HCT116 (cell line): ENCODE results near the gene ADGRE2. TPM values are rescaled to one million over a fixed set of nuclear protein-coding genes. Genes with fewer than 3 reads are reported as not detected.

ENCODE experiments used
- ATAC-seq: fragments of 200-7000 bp; cut with Tn5 transposase; 2 replicates; pipeline ENCODE4 v1.9.1; 2020; ENCODE audit warnings: mild to moderate bottlenecking, moderate library complexity
- BruUV-seq: library from RNA; stranded (reverse); fragments of 400-500 nt; replicated peaks from 2 replicates; lab custom pipeline; 2021; lab: Mats Ljungman, UMichigan
- CTCF ChIA-PET: fragments of 300-600 bp; sonication (Branson Sonifier 250); formaldehyde crosslinking; loops from one replicate; lab custom pipeline; 2021; ENCODE audit warnings: antibody characterized with exemption; lab: Charles Lee
- POLR2A ChIA-PET: fragments of 300-600, 350-600 bp; sonication (Branson Sonifier 250); formaldehyde crosslinking; loops from one replicate; lab custom pipeline; 2021; ENCODE audit warnings: antibody characterized with exemption; lab: Charles Lee
- RAD21 ChIA-PET, 2 experiments: fragments of 300-600 bp; sonication (Branson Sonifier 250); formaldehyde crosslinking; loops; one replicate each; lab custom pipeline; 2023; ENCODE audit warnings: low total read pairs in 2 of 2; ENCODE audit not compliant: uncharacterized antibody in 2 of 2, unreplicated experiment in 2 of 2, low non-redundant PET in 1 of 2; lab: Charles Lee
- DNase-seq: peaks from one replicate; pipeline ENCODE4 v3.0.0-alpha.2; 2010; ENCODE audit warnings: low read depth, low spot score
- H2AFZ ChIP-seq: fragments of 200-600 bp; shearing (Covaris generic), sonication (generic); 2 replicates; pipeline ENCODE4 v1.6.1; 2017; ENCODE audit warnings: low read depth, mixed run types, mixed read lengths, antibody characterized with exemption, low read length; ENCODE audit not compliant: poor library complexity, severe bottlenecking
- H3K27ac ChIP-seq: 2 replicates; pipeline ENCODE4 v1.5.1; 2012; ENCODE audit warnings: low read depth, low read length
- H3K27me3 ChIP-seq: fragments of 200-600 bp; sonication (generic); 2 replicates; pipeline ENCODE4 v1.6.1; 2016; ENCODE audit warnings: mixed run types, low read length, mixed read lengths; ENCODE audit not compliant: insufficient read depth
- H3K36me3 ChIP-seq, 2 experiments: fragments of 200-500 bp in 1 of 2; fragments of 200-600 bp in 1 of 2; sonication (Bioruptor generic) in 1 of 2; sonication (generic) in 1 of 2; 2 replicates each; pipeline versions ENCODE4 v1.5.1 to v1.6.1; 2014 to 2016; ENCODE audit warnings: low read length in 2 of 2, inconsistent platforms in 1 of 2, mixed read lengths in 1 of 2, mixed run types in 1 of 2; ENCODE audit not compliant: insufficient read depth in 2 of 2, control insufficient read depth in 1 of 2
- H3K4me1 ChIP-seq, 2 experiments: fragments of 200-600 bp in 1 of 2; sonication (generic) in 1 of 2; 2 replicates each; pipeline versions ENCODE4 v1.5.1 to v1.6.1; 2012 to 2017; ENCODE audit warnings: low read length in 2 of 2, inconsistent platforms in 1 of 2, mild to moderate bottlenecking in 1 of 2, mixed read lengths in 1 of 2, mixed run types in 1 of 2, moderate library complexity in 1 of 2; ENCODE audit not compliant: insufficient read depth in 2 of 2, control insufficient read depth in 1 of 2
- H3K4me2 ChIP-seq: fragments of 200-600 bp; sonication (generic); 2 replicates; pipeline ENCODE4 v1.6.1; 2017; ENCODE audit warnings: mixed run types, low read length, mixed read lengths
- H3K4me3 ChIP-seq, 2 experiments: fragments of 200-600 bp in 1 of 2; sonication (generic) in 1 of 2; replicated peaks in 1 of 2; 2 replicates each; pipeline ENCODE4 v1.5.1; 2011 to 2016; ENCODE audit warnings: low read length in 2 of 2, control low read depth in 1 of 2, low read depth in 1 of 2, mild to moderate bottlenecking in 1 of 2, mixed read lengths in 1 of 2, mixed run types in 1 of 2
- H3K79me2 ChIP-seq: fragments of 200-600 bp; sonication (generic); 2 replicates; pipeline ENCODE4 v1.6.1; 2017; ENCODE audit warnings: mild to moderate bottlenecking, mixed run types, low read length, moderate library complexity, mixed read lengths; ENCODE audit not compliant: insufficient read depth
- H3K9ac ChIP-seq: fragments of 200-600 bp; sonication (generic); 2 replicates; pipeline ENCODE4 v1.6.1; 2016; ENCODE audit warnings: low read length, mixed read lengths
- H3K9me2 ChIP-seq: fragments of 200-600 bp; sonication (generic), shearing (Covaris generic); 2 replicates; pipeline ENCODE4 v1.6.1; 2017; ENCODE audit warnings: mixed run types, mild to moderate bottlenecking, moderate library complexity; ENCODE audit not compliant: insufficient read depth
- H3K9me3 ChIP-seq, 2 experiments: fragments of 200-500 bp in 1 of 2; fragments of 200-600 bp in 1 of 2; sonication (Bioruptor generic) in 1 of 2; sonication (generic) in 1 of 2; 2 replicates each; pipeline ENCODE4 v1.6.1; 2014 to 2017; ENCODE audit warnings: low read length in 2 of 2, mixed read lengths in 2 of 2, inconsistent platforms in 1 of 2, low read depth in 1 of 2, mild to moderate bottlenecking in 1 of 2, mixed run types in 1 of 2, moderate library complexity in 1 of 2; ENCODE audit not compliant: control insufficient read depth in 1 of 2, insufficient read depth in 1 of 2
- H4K20me1 ChIP-seq: fragments of 200-600 bp; sonication (generic), shearing (Covaris generic); 2 replicates; pipeline ENCODE4 v1.6.1; 2017; ENCODE audit warnings: mixed run types, mild to moderate bottlenecking, moderate library complexity; ENCODE audit not compliant: insufficient read depth
- ELF1 ChIP-seq: IDR thresholded peaks from 2 replicates; pipeline ENCODE4 v1.6.1; 2012; ENCODE audit warnings: low read depth, borderline replicate concordance
- EZH2 ChIP-seq: fragments of 200-600 bp; sonication (generic); IDR thresholded peaks from 2 replicates; pipeline ENCODE4 v1.6.1; 2017; ENCODE audit warnings: antibody characterized with exemption, mixed run types
- FOSL1 ChIP-seq: IDR thresholded peaks from 2 replicates; pipeline ENCODE4 v1.6.1; 2012; ENCODE audit warnings: low read depth
- JUND ChIP-seq: IDR thresholded peaks from 2 replicates; pipeline ENCODE4 v1.6.1; 2012
- POLR2AphosphoS5 ChIP-seq: IDR thresholded peaks from 2 replicates; pipeline ENCODE4 v1.6.1; 2011; ENCODE audit warnings: mild to moderate bottlenecking, low read depth, low read length, moderate library complexity
- RAD21 ChIP-seq: IDR thresholded peaks from 2 replicates; pipeline ENCODE4 v1.6.1; 2012; ENCODE audit warnings: low read depth, mild to moderate bottlenecking
- REST ChIP-seq: IDR thresholded peaks from 2 replicates; pipeline ENCODE4 v1.6.1; 2012; ENCODE audit warnings: low read depth
- SIN3A ChIP-seq: IDR thresholded peaks from 2 replicates; pipeline ENCODE4 v1.6.1; 2012; ENCODE audit warnings: low read depth
- SP1 ChIP-seq: IDR thresholded peaks from 2 replicates; pipeline ENCODE4 v1.6.1; 2012; ENCODE audit warnings: low read depth
- SRF ChIP-seq: IDR thresholded peaks from 2 replicates; pipeline ENCODE4 v1.6.1; 2012; ENCODE audit warnings: low read depth
- ZBTB33 ChIP-seq: IDR thresholded peaks from 2 replicates; pipeline ENCODE4 v1.6.1; 2011; ENCODE audit warnings: mild to moderate bottlenecking, low read length, moderate library complexity; ENCODE audit not compliant: insufficient replicate concordance; ENCODE audit errors: extremely low read depth
- ZFX ChIP-seq: fragments of 450-650 bp; IDR thresholded peaks from 2 replicates; pipeline ENCODE4 v1.6.1; 2017
- ZNF274 ChIP-seq: fragments of 200-500 bp; sonication (Bioruptor generic); IDR thresholded peaks from 2 replicates; pipeline ENCODE4 v1.6.1; 2014; ENCODE audit warnings: mild to moderate bottlenecking, low read depth, low read length, inconsistent platforms
- intact Hi-C: fragments of 100-400 bp; cut with micrococcal nuclease; formaldehyde crosslinking; loops from 2 replicates; pipeline ENCODE4 v1.10.0; 2022
- total RNA-seq: library from RNA; stranded (reverse); gene quantifications from one replicate; pipeline ENCODE4 v1.2.1, GENCODE V29; 2021; ENCODE audit not compliant: unreplicated experiment

ADGRE2 gene
- total RNA-seq, 1 experiment from 2014 or later: 8.4 TPM

DNA sequence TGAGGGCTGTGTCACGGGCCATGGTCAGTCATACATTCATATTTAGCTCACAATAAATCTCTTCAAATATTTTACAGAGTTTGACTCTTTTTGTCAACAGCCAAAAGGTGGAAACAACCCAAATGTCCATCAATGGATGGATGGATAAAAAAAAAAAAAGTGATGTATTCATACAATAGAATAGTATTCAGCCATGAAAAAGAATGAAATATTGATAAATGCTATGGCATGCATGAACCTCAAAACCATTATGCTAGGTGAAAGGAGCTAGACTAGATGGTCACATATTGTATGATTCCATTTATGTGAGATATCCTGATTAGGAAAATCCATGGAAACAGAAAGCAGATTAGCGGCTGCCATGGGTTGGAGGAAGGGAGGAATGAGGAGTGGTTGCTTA is 16.2 kb downstream of the ADGRE2 start:
- no peak for TF ChIP-seq SIN3A
- TF ChIP-seq, all 23 proteins: peak for 0
- Histone ChIP-seq H3K27me3 (no peaks in the 10 kb centered on the region), H3K4me3 (no peak overlapping the region), H2AFZ (no peak overlapping the region), H3K79me2 (no peaks in the 10 kb centered on the region), H3K36me3 (peaks cover 0 to 4% of the 10 kb centered on the region in 2 experiments; a peak in 1 of 4 replicates), H3K9me3 (no peaks in the 10 kb centered on the region), H4K20me1 (no peaks in the 10 kb centered on the region), H3K27ac (no peak overlapping the region), H3K4me2 (no peak overlapping the region), H3K9me2 (no peaks in the 10 kb centered on the region), H3K4me1 (no peaks in the 10 kb centered on the region), H3K9ac (no peak overlapping the region)
- no peak for DNase-seq
- BruUV-seq: no TSS peak
- ChIA-PET RAD21 (no interaction called here), POLR2A (no interaction called here), CTCF (no interaction called here)
- intact Hi-C loops: no loop called here
- ATAC-seq: no peak

DNA sequence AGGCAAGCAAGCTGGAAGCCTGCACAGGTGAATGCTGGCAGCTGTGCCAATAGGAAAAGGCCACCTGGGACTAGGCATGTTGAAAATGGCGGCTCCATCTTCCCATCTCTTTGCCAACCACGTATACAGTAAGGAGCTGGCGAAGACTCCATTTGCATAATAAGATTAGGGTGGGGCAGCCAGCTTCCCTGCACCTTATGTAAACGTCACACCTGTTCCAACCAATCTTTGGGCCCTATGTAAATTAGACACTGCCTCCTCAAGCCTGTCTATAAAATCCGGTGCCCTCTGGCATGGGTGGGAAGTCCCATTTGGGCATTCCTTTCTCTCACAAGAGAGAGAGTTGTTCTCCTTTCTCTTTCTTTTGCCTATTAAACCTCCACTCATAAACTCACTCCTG is 16.8 kb downstream of the ADGRE2 start:
- Histone ChIP-seq H4K20me1 (no peaks in the 10 kb centered on the region), H2AFZ (no peak overlapping the region), H3K27me3 (no peaks in the 10 kb centered on the region), H3K4me3 (no peak overlapping the region), H3K9ac (no peak overlapping the region), H3K9me2 (no peaks in the 10 kb centered on the region), H3K9me3 (no peaks in the 10 kb centered on the region), H3K36me3 (peaks cover 0 to 4% of the 10 kb centered on the region in 2 experiments; a peak in 1 of 4 replicates), H3K4me1 (no peaks in the 10 kb centered on the region), H3K27ac (no peak overlapping the region), H3K79me2 (no peaks in the 10 kb centered on the region), H3K4me2 (no peak overlapping the region)
- ChIA-PET CTCF (no interaction called here), POLR2A (no interaction called here), RAD21 (no interaction called here)
- ATAC-seq: no peak
- BruUV-seq: no TSS peak
- DNase-seq: no peak
- intact Hi-C loops: no loop called here
- TF ChIP-seq SP1: no peak
- no peak for TF ChIP-seq ZFX
- TF ChIP-seq REST: no peak
- TF ChIP-seq FOSL1: no peak
- TF ChIP-seq JUND: no peak
- TF ChIP-seq POLR2AphosphoS5: no peak
- no peak for TF ChIP-seq ZNF274
- TF ChIP-seq RAD21: no peak
- TF ChIP-seq ELF1: no peak
- no peak for TF ChIP-seq ZBTB33
- no peak for TF ChIP-seq EZH2
- TF ChIP-seq SRF: no peak
